Loucy (cell line): ENCODE data around the gene CAMTA1.

Experiments
- H2AFZ ChIP-seq: fragments of 200-600 bp; sonication (generic); 2 replicates; pipeline ENCODE4 v1.6.0; 2016; ENCODE audit warnings: antibody characterized with exemption, mild to moderate bottlenecking, low read length, moderate library complexity
- H3F3A ChIP-seq: fragments of 200-600 bp; 2 replicates; pipeline ENCODE4 v1.6.0; 2016; ENCODE audit warnings: antibody characterized with exemption, low read depth, mild to moderate bottlenecking
- H3K27me3 ChIP-seq: fragments of 200-600 bp; sonication (generic); 2 replicates; pipeline ENCODE4 v1.6.1; 2014; ENCODE audit warnings: low read length, mild to moderate bottlenecking; ENCODE audit not compliant: insufficient read depth, poor library complexity, severe bottlenecking
- H3K36me3 ChIP-seq: fragments of 200-600 bp; sonication (generic); 2 replicates; pipeline ENCODE4 v1.6.1; 2016; ENCODE audit warnings: low read length; ENCODE audit not compliant: insufficient read depth
- H3K4me1 ChIP-seq: fragments of 200-600 bp; sonication (generic); 2 replicates; pipeline ENCODE4 v1.5.1; 2014; ENCODE audit warnings: low read length, mild to moderate bottlenecking; ENCODE audit not compliant: insufficient read depth, poor library complexity, severe bottlenecking
- H3K4me2 ChIP-seq: fragments of 200-600 bp; sonication (generic); 2 replicates; pipeline ENCODE4 v1.6.0; 2014; ENCODE audit warnings: antibody characterized with exemption, low read length, low read depth, mild to moderate bottlenecking; ENCODE audit not compliant: poor library complexity, severe bottlenecking
- H3K4me3 ChIP-seq: fragments of 200-600 bp; sonication (generic); 2 replicates; pipeline ENCODE4 v1.5.1; 2014; ENCODE audit warnings: low read length, mild to moderate bottlenecking, mixed read lengths; ENCODE audit not compliant: poor library complexity, severe bottlenecking
- H3K79me2 ChIP-seq: fragments of 200-600 bp; sonication (generic); 2 replicates; pipeline ENCODE4 v1.6.1; 2014; ENCODE audit warnings: low read length; ENCODE audit not compliant: insufficient read depth
- H3K9ac ChIP-seq: fragments of 200-600 bp; sonication (generic); 2 replicates; pipeline ENCODE4 v1.6.0; 2014; ENCODE audit warnings: mild to moderate bottlenecking, low read depth, low read length, moderate library complexity; ENCODE audit not compliant: poor library complexity, severe bottlenecking
- H3K9me2 ChIP-seq: fragments of 200-600 bp; sonication (generic); replicated peaks from 2 replicates; pipeline ENCODE4 v1.6.1; 2016; ENCODE audit warnings: low read depth, low read length, mixed read lengths
- H3K9me3 ChIP-seq: fragments of 200-600 bp; sonication (generic); 2 replicates; pipeline ENCODE4 v1.6.1; 2014; ENCODE audit warnings: mild to moderate bottlenecking, antibody characterized with exemption, low read length, low read depth; ENCODE audit not compliant: insufficient read depth
- H4K20me1 ChIP-seq: fragments of 200-600 bp; sonication (generic); 2 replicates; pipeline ENCODE4 v1.6.0; 2014; ENCODE audit warnings: antibody characterized with exemption, low read length, mild to moderate bottlenecking; ENCODE audit not compliant: insufficient read depth, poor library complexity, severe bottlenecking
- CTCF ChIP-seq: fragments of 200-600 bp; sonication (generic); conservative IDR thresholded peaks from 2 replicates; pipeline ENCODE4 v1.5.1; 2014; ENCODE audit warnings: mild to moderate bottlenecking, antibody characterized with exemption, low read length
- EZH2phosphoT487 ChIP-seq: fragments of 200-600 bp; IDR thresholded peaks from 2 replicates; pipeline ENCODE4 v1.6.1; 2018; ENCODE audit warnings: antibody characterized with exemption, mild to moderate bottlenecking, moderate library complexity, borderline replicate concordance

CAMTA1 gene

DNA sequence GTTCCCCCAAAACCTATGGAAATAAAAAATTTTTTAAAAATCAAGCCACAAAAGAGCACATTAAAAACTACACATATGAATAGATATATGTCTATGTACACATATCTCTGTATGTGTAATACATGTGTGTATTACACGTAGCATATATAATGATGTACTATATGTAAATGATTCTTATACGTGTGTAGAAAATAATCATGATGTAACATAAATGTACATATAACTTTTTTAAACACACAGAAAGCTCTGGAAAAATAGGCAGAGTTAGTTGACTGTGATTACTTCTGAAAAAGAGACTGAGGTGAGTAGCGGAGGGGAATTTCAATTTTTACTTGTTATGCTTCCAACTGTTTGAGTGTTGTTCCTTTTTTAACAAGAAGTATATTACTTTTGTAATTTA lies 405.0 kb downstream of the CAMTA1 start:
- Histone ChIP-seq H3K9ac (no peak overlapping the region), H3K27me3 (no peaks in the 10 kb centered on the region), H3K36me3 (no peaks in the 10 kb centered on the region), H2AFZ (no peak overlapping the region), H3K4me1 (no peaks in the 10 kb centered on the region), H4K20me1 (no peaks in the 10 kb centered on the region), H3K4me3 (no peak overlapping the region), H3K9me3 (no peaks in the 10 kb centered on the region), H3K79me2 (no peaks in the 10 kb centered on the region), H3K4me2 (no peak overlapping the region), H3F3A (no peaks in the 10 kb centered on the region), H3K9me2 (no peaks in the 10 kb centered on the region)
- no peak for TF ChIP-seq EZH2phosphoT487
- TF ChIP-seq CTCF = no peak

GRCh38 chr1:7192453-7192852 lies 407.2 kb downstream of the CAMTA1 start:
- Histone ChIP-seq H3K9me3 (no peaks in the 10 kb centered on the region), H3K9ac (no peak overlapping the region), H3K9me2 (no peaks in the 10 kb centered on the region), H2AFZ (no peak overlapping the region), H3K79me2 (no peaks in the 10 kb centered on the region), H3K36me3 (no peaks in the 10 kb centered on the region), H3K27me3 (no peaks in the 10 kb centered on the region), H3K4me3 (no peak overlapping the region), H3K4me2 (no peak overlapping the region), H3K4me1 (no peaks in the 10 kb centered on the region), H4K20me1 (no peaks in the 10 kb centered on the region), H3F3A (no peaks in the 10 kb centered on the region)
- TF ChIP-seq CTCF (no peak), EZH2phosphoT487 (no peak)

DNA sequence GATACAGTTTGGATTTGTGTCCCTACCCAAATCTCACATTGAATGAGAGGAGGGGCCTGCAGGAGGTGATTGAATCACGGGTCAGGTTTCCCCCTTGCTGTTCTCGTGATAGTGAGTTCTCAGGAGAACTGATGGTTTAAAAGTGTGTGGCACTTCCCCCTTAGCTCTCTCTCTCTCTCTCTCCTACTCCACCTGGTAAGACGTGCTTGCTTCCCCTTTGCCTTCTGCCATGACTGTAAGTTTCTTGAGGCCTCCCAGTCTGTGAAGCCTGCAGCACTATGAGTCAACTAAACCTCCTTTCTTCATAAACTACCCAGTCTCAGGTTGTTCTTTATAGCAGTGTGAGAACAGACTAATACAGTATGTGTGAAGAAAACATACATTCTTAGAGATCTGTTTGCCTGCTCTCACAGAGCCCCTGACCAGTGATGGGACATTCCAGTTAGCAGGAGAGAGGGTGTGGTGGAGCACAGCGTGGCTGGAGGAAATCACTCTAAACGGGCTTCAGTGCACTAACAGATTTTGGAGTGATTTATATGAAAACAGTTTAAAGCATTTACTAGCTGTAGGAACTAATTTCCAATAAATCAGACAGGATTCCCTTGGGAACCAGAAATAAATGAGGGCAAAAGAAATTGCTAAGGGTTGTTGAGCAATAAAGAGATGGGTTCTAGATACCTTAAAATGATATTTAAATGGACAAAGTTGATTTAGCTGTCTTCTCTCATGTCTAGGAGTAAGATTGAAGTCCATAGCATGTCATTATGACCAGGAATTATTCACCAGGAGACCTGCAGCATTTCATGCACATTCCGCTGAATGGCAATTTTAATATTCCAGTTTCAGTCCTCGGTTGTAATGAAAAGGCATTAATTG lies 411.0 kb downstream of the CAMTA1 start:
- Histone ChIP-seq H3K27me3 (no peaks in the 10 kb centered on the region), H3K4me3 (no peak overlapping the region), H3K9ac (no peak overlapping the region), H3K9me2 (no peaks in the 10 kb centered on the region), H3K4me2 (no peak overlapping the region), H3K9me3 (no peaks in the 10 kb centered on the region), H3K36me3 (no peaks in the 10 kb centered on the region), H3K4me1 (no peaks in the 10 kb centered on the region), H3K79me2 (no peaks in the 10 kb centered on the region), H3F3A (no peaks in the 10 kb centered on the region), H4K20me1 (no peaks in the 10 kb centered on the region), H2AFZ (no peak overlapping the region)
- no peak for TF ChIP-seq EZH2phosphoT487
- no peak for TF ChIP-seq CTCF
